ENCODE data around the gene ANKRD61. TPM values are rescaled to one million over a fixed set of nuclear protein-coding genes. Genes with fewer than 3 reads are reported as not detected.
"Not testable (repeated sequence)": the region's sequence is repeated elsewhere in the genome, so short reads cannot be mapped to it uniquely, and the experiment has no call there.

Gene ANKRD61
- polyA plus RNA-seq, 1 donor from 2014 or later, result not detected

GRCh38 chr7:6074612-6075380 is 43.6 kb downstream of the ANKRD61 start:
- no peak overlapping the region for H3K27ac ChIP-seq (ENCODE audit: low read length)
- no peak overlapping the region for H3K4me3 ChIP-seq (ENCODE audit: low read length)
- TF ChIP-seq, protein P1, sequence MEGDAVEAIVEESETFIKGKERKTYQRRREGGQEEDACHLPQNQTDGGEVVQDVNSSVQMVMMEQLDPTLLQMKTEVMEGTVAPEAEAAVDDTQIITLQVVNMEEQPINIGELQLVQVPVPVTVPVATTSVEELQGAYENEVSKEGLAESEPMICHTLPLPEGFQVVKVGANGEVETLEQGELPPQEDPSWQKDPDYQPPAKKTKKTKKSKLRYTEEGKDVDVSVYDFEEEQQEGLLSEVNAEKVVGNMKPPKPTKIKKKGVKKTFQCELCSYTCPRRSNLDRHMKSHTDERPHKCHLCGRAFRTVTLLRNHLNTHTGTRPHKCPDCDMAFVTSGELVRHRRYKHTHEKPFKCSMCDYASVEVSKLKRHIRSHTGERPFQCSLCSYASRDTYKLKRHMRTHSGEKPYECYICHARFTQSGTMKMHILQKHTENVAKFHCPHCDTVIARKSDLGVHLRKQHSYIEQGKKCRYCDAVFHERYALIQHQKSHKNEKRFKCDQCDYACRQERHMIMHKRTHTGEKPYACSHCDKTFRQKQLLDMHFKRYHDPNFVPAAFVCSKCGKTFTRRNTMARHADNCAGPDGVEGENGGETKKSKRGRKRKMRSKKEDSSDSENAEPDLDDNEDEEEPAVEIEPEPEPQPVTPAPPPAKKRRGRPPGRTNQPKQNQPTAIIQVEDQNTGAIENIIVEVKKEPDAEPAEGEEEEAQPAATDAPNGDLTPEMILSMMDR (IDR thresholded peaks at IDR 0.05; ENCODE audit: poor library complexity, severe bottlenecking), result no peak
- TF ChIP-seq POLR2AphosphoS5 (IDR thresholded peaks at IDR 0.05), result no peak
- TF ChIP-seq TAF1 (IDR thresholded peaks at IDR 0.05; ENCODE audit: low read depth), result no peak
- TF ChIP-seq EZH2 (IDR thresholded peaks at IDR 0.05; ENCODE audit: borderline replicate concordance, insufficient read depth, low read length, poor library complexity, severe bottlenecking), result no peak
- TF ChIP-seq, protein P2, sequence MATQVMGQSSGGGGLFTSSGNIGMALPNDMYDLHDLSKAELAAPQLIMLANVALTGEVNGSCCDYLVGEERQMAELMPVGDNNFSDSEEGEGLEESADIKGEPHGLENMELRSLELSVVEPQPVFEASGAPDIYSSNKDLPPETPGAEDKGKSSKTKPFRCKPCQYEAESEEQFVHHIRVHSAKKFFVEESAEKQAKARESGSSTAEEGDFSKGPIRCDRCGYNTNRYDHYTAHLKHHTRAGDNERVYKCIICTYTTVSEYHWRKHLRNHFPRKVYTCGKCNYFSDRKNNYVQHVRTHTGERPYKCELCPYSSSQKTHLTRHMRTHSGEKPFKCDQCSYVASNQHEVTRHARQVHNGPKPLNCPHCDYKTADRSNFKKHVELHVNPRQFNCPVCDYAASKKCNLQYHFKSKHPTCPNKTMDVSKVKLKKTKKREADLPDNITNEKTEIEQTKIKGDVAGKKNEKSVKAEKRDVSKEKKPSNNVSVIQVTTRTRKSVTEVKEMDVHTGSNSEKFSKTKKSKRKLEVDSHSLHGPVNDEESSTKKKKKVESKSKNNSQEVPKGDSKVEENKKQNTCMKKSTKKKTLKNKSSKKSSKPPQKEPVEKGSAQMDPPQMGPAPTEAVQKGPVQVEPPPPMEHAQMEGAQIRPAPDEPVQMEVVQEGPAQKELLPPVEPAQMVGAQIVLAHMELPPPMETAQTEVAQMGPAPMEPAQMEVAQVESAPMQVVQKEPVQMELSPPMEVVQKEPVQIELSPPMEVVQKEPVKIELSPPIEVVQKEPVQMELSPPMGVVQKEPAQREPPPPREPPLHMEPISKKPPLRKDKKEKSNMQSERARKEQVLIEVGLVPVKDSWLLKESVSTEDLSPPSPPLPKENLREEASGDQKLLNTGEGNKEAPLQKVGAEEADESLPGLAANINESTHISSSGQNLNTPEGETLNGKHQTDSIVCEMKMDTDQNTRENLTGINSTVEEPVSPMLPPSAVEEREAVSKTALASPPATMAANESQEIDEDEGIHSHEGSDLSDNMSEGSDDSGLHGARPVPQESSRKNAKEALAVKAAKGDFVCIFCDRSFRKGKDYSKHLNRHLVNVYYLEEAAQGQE (IDR thresholded peaks at IDR 0.05; ENCODE audit: borderline replicate concordance), result no peak
- TF ChIP-seq SMC3 (conservative IDR thresholded peaks at IDR 0.05; ENCODE audit: poor library complexity), result no peak
- TF ChIP-seq RAD21 (conservative IDR thresholded peaks at IDR 0.05), result no peak
- TF ChIP-seq MXI1 (conservative IDR thresholded peaks at IDR 0.05; ENCODE audit: poor library complexity, severe bottlenecking), result no peak
- H3K9me3 ChIP-seq (ENCODE audit: low read length), result no peaks in the 10 kb centered on the region
- H3K4me2 ChIP-seq (ENCODE audit: low read length), result no peak overlapping the region
- H3K9me2 ChIP-seq (ENCODE audit: insufficient read depth, low read length), result no peaks in the 10 kb centered on the region
- no peaks in the 10 kb centered on the region for H3K36me3 ChIP-seq (ENCODE audit: insufficient read depth, low read length)
- H4K20me1 ChIP-seq (ENCODE audit: insufficient read depth), result no peaks in the 10 kb centered on the region
- H2AFZ ChIP-seq (ENCODE audit: low read depth, low read length), result no peak overlapping the region
- H3F3A ChIP-seq (ENCODE audit: insufficient read depth, low read length, poor library complexity, severe bottlenecking), result no peaks in the 10 kb centered on the region
- no peaks in the 10 kb centered on the region for H3K79me2 ChIP-seq (replicated peaks; ENCODE audit: insufficient read depth, low read length)
- no peak overlapping the region for H3K9ac ChIP-seq (ENCODE audit: low read length)
- H3K27me3 ChIP-seq (ENCODE audit: insufficient read depth, low read depth, low read length), result no peaks in the 10 kb centered on the region

GRCh38 chr7:6078548-6078947 is 47.4 kb downstream of the ANKRD61 start:
- H3K9ac ChIP-seq (ENCODE audit: low read length), result no peak overlapping the region
- H3K36me3 ChIP-seq (ENCODE audit: insufficient read depth, low read length), result no peaks in the 10 kb centered on the region
- H4K20me1 ChIP-seq (ENCODE audit: insufficient read depth), result no peaks in the 10 kb centered on the region
- H3K4me3 ChIP-seq (ENCODE audit: low read length), result no peak overlapping the region
- no peaks in the 10 kb centered on the region for H3K27me3 ChIP-seq (ENCODE audit: insufficient read depth, low read depth, low read length)
- H3K9me2 ChIP-seq (ENCODE audit: insufficient read depth, low read length), result no peaks in the 10 kb centered on the region
- no peak overlapping the region for H3K27ac ChIP-seq (ENCODE audit: low read length)
- no peaks in the 10 kb centered on the region for H3K79me2 ChIP-seq (replicated peaks; ENCODE audit: insufficient read depth, low read length)
- no peaks in the 10 kb centered on the region for H3F3A ChIP-seq (ENCODE audit: insufficient read depth, low read length, poor library complexity, severe bottlenecking)
- TF ChIP-seq, protein P2 (IDR thresholded peaks at IDR 0.05; ENCODE audit: borderline replicate concordance), result no peak
- TF ChIP-seq TAF1 (IDR thresholded peaks at IDR 0.05; ENCODE audit: low read depth) (no peak), POLR2AphosphoS5 (IDR thresholded peaks at IDR 0.05) (no peak), RAD21 (conservative IDR thresholded peaks at IDR 0.05) (no peak), SMC3 (conservative IDR thresholded peaks at IDR 0.05; ENCODE audit: poor library complexity) (no peak), MXI1 (conservative IDR thresholded peaks at IDR 0.05; ENCODE audit: poor library complexity, severe bottlenecking) (no peak), EP300 (conservative IDR thresholded peaks at IDR 0.05; ENCODE audit: poor library complexity, severe bottlenecking) (no peak), EZH2 (IDR thresholded peaks at IDR 0.05; ENCODE audit: borderline replicate concordance, insufficient read depth, low read length, poor library complexity, severe bottlenecking) (no peak)
- TF ChIP-seq, protein P1 (IDR thresholded peaks at IDR 0.05; ENCODE audit: poor library complexity, severe bottlenecking), result no peak
- H3K9me3 ChIP-seq (ENCODE audit: low read length), result no peaks in the 10 kb centered on the region
- no peak overlapping the region for H2AFZ ChIP-seq (ENCODE audit: low read depth, low read length)
- H3K4me2 ChIP-seq (ENCODE audit: low read length), result no peak overlapping the region

DNA sequence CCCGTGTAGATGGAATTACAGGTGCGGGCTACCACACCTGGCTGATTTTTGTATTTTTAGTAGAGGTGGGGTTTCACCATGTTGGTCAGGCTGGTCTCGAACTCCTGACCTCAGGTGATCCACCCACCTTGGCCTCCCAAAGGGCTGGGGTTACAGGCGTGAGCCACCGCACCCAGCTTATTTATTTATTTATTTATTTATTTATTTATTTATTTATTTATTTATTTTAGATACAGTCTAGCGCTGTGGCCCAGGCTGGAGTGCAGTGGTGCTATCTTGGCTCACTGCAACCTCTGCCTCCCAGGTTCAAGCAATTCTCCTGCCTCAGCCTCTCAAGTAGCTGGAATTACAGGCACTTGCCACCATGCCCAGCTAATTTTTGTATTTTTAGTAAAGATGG is 51.9 kb downstream of the ANKRD61 start:
- not testable (repeated sequence) for H3F3A ChIP-seq (ENCODE audit: insufficient read depth, low read length, poor library complexity, severe bottlenecking); H3K9me2 ChIP-seq (ENCODE audit: insufficient read depth, low read length); H4K20me1 ChIP-seq (ENCODE audit: insufficient read depth); H3K27me3 ChIP-seq (ENCODE audit: insufficient read depth, low read depth, low read length); H3K9ac ChIP-seq (ENCODE audit: low read length); H3K36me3 ChIP-seq (ENCODE audit: insufficient read depth, low read length); H3K4me2 ChIP-seq (ENCODE audit: low read length); H3K79me2 ChIP-seq (replicated peaks; ENCODE audit: insufficient read depth, low read length); H2AFZ ChIP-seq (ENCODE audit: low read depth, low read length); H3K4me3 ChIP-seq (ENCODE audit: low read length); H3K27ac ChIP-seq (ENCODE audit: low read length); H3K9me3 ChIP-seq (ENCODE audit: low read length)
